Activated CD4-positive, alpha-beta T cell treated with anti-CD3 and anti-CD28 coated beads, Interleukin-2, amount 10 ng/mL, durations not matched to agents 7 days and 5 days (primary cell): ENCODE data around the gene DUSP23. TPM values are rescaled to one million over a fixed set of nuclear protein-coding genes. Genes with fewer than 3 reads are reported as not detected.

Experiments
- total RNA-seq, 2 experiments: library from RNA; stranded (reverse); gene quantifications; one replicate each; pipeline ENCODE4 v1.2.3, GENCODE V29; 2021

DUSP23 gene
- total RNA-seq, 2 experiments from 2014 or later, result 22.9 to 23.8 TPM

Other genes with a start within 250 kb of the DUSP23 start
- gene OR10J5, start 245.0 kb upstream of the DUSP23 start, total RNA-seq, result not detected
- not detected for gene APCS, start 193.1 kb upstream of the DUSP23 start, total RNA-seq
- gene CRP, start 66.4 kb upstream of the DUSP23 start, total RNA-seq, result not detected
- under 1 TPM in 1 of 2 experiments, not detected in 1; 0.15 TPM for gene FCRL6, start 21.4 kb downstream of the DUSP23 start, total RNA-seq
- gene SLAMF8, start 45.9 kb downstream of the DUSP23 start, total RNA-seq, result under 1 TPM; 0.47 to 0.89 TPM
- not detected for gene VSIG8, start 81.7 kb downstream of the DUSP23 start, total RNA-seq
- under 1 TPM; 0.25 to 0.37 TPM for gene CFAP45, start 119.2 kb downstream of the DUSP23 start, total RNA-seq
- gene TAGLN2, start 144.5 kb downstream of the DUSP23 start, total RNA-seq, result 100 to 1,000 TPM; 429 to 461 TPM
- gene IGSF9, start 164.7 kb downstream of the DUSP23 start, total RNA-seq, result not detected
- not detected for gene SLAMF9, start 173.3 kb downstream of the DUSP23 start, total RNA-seq